ENCODE data around the gene RPL29. TPM values are rescaled to one million over a fixed set of nuclear protein-coding genes. Genes with fewer than 3 reads are reported as not detected.
"Not testable (repeated sequence)": the region's sequence is repeated elsewhere in the genome, so short reads cannot be mapped to it uniquely, and the experiment has no call there.

RPL29 gene
- polyA plus RNA-seq, 1 donor = 2,526 TPM

DNA sequence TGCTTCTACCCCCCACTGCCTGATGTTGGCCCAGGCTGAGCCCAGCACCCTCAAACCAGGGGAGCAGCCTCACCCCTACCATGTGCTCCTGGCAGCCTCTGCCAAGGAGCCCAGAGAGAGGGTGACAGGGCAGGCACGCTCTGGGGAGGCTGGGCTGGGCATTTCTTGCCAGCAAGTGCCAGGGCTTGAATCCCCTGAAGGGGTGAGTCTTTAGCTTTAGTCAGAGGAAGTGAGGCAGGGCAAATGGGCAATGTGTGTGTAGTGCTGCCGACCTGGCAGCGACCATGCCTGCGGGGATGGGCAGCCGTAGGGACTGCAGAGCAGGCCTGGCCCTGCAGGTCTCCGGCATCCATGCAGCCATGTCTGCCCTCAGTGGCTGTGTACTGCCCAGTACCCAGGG lies 42.5 kb upstream of the RPL29 start:
- Histone ChIP-seq H3K9me3 (ENCODE audit: control insufficient read depth, low read depth, low read length) (no peaks in the 10 kb centered on the region), H3K36me3 (ENCODE audit: control insufficient read depth, insufficient read depth, low read length) (no peaks in the 10 kb centered on the region), H3K27ac (ENCODE audit: low read length) (no peak overlapping the region), H3K27me3 (ENCODE audit: control insufficient read depth, insufficient read depth, low read length) (peaks cover 13% of the 10 kb centered on the region), H3K4me3 (ENCODE audit: low read length) (no peak overlapping the region), H3K4me1 (ENCODE audit: control insufficient read depth, insufficient read depth, low read length) (peaks cover 15% of the 10 kb centered on the region)
- DNase-seq = no peak
- whole genome bisulfite sequencing (ENCODE audit: insufficient coverage, low lambda C conversion rate) = no CpG with 5 or more reads among the region's 6 CpGs

DNA sequence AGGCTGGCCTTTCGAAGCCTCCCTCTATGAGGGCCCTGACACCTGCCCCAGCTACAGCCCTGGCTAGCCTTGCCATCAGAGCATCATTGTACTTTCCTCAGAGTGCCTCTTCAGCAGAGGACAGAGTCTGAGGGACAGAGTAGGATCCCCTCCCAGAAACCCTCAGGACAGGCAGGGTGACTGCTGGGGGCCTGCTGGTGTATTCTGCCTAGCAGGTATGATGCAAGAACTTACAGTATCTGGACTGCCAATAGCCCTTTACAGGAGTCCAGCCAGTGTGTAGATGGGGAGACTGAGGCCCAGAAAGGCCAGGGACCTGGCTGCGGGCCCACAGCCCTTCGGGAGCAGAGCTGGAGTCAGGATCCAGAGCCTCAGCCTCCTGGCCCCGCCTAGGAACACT lies 41.6 kb upstream of the RPL29 start:
- no CpG with 5 or more reads among the region's 4 CpGs for WGBS (ENCODE audit: insufficient coverage, low lambda C conversion rate)
- DNase-seq = no peak
- Histone ChIP-seq H3K4me3 (ENCODE audit: low read length) (no peak overlapping the region), H3K9me3 (ENCODE audit: control insufficient read depth, low read depth, low read length) (no peaks in the 10 kb centered on the region), H3K36me3 (ENCODE audit: control insufficient read depth, insufficient read depth, low read length) (no peaks in the 10 kb centered on the region), H3K27me3 (ENCODE audit: control insufficient read depth, insufficient read depth, low read length) (peaks cover 13% of the 10 kb centered on the region), H3K27ac (ENCODE audit: low read length) (no peak overlapping the region), H3K4me1 (ENCODE audit: control insufficient read depth, insufficient read depth, low read length) (peaks cover 19% of the 10 kb centered on the region)

DNA sequence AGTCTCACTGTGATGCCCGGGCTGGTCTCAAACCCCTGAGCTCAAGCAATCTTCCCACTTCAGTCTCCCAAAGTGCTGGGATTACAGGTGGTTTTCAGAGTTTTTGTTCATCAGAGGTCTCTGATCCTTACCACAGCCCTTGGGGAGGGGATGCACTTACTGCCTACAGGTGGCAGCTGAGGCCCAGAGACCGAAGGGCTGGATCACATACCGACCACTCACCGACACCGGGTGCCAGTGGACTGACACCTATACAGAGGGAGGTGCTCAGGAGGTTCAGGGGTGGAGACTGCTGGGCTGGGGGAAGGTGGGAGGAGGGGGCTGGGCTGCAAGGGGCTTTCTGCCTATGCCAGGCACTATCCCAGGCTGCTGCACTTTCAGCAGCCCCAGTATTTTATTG lies 41.1 kb upstream of the RPL29 start:
- Histone ChIP-seq H3K27me3 (ENCODE audit: control insufficient read depth, insufficient read depth, low read length) (peaks cover 13% of the 10 kb centered on the region), H3K4me3 (ENCODE audit: low read length) (no peak overlapping the region), H3K4me1 (ENCODE audit: control insufficient read depth, insufficient read depth, low read length) (peaks cover 19% of the 10 kb centered on the region), H3K36me3 (ENCODE audit: control insufficient read depth, insufficient read depth, low read length) (no peaks in the 10 kb centered on the region), H3K9me3 (ENCODE audit: control insufficient read depth, low read depth, low read length) (no peaks in the 10 kb centered on the region), H3K27ac (ENCODE audit: low read length) (no peak overlapping the region)
- no CpG with 5 or more reads among the region's 5 CpGs for WGBS (ENCODE audit: insufficient coverage, low lambda C conversion rate)
- DNase-seq = no peak

- no peak for DNase-seq
- Histone ChIP-seq H3K4me3 (ENCODE audit: low read length) (no peak overlapping the region), H3K36me3 (ENCODE audit: control insufficient read depth, insufficient read depth, low read length) (no peaks in the 10 kb centered on the region), H3K4me1 (ENCODE audit: control insufficient read depth, insufficient read depth, low read length) (peaks cover 19% of the 10 kb centered on the region), H3K9me3 (ENCODE audit: control insufficient read depth, low read depth, low read length) (no peaks in the 10 kb centered on the region), H3K27ac (ENCODE audit: low read length) (no peak overlapping the region), H3K27me3 (ENCODE audit: control insufficient read depth, insufficient read depth, low read length) (peaks cover 13% of the 10 kb centered on the region)
- no CpG with 5 or more reads among the region's 5 CpGs for WGBS (ENCODE audit: insufficient coverage, low lambda C conversion rate)
Measured at GRCh38 chr3:52036222-52036694, 40.6 kb upstream of the RPL29 start.

GRCh38 chr3:52034651-52035050 lies 39.0 kb upstream of the RPL29 start:
- Histone ChIP-seq H3K9me3 (ENCODE audit: control insufficient read depth, low read depth, low read length) (no peaks in the 10 kb centered on the region), H3K27ac (ENCODE audit: low read length) (peak overlapping the region; percentile 39), H3K4me1 (ENCODE audit: control insufficient read depth, insufficient read depth, low read length) (peaks cover 19% of the 10 kb centered on the region), H3K36me3 (ENCODE audit: control insufficient read depth, insufficient read depth, low read length) (no peaks in the 10 kb centered on the region), H3K4me3 (ENCODE audit: low read length) (no peak overlapping the region), H3K27me3 (ENCODE audit: control insufficient read depth, insufficient read depth, low read length) (peaks cover 7% of the 10 kb centered on the region)
- WGBS (ENCODE audit: insufficient coverage, low lambda C conversion rate) = no CpG with 5 or more reads among the region's 3 CpGs
- DNase-seq = no peak

- no CpG with 5 or more reads among the region's 5 CpGs for WGBS (ENCODE audit: insufficient coverage, low lambda C conversion rate)
- peak in 1 of 2 donors; percentile 36 for DNase-seq
- Histone ChIP-seq H3K4me1 (ENCODE audit: control insufficient read depth, insufficient read depth, low read length) (peaks cover 19% of the 10 kb centered on the region), H3K36me3 (ENCODE audit: control insufficient read depth, insufficient read depth, low read length) (no peaks in the 10 kb centered on the region), H3K27me3 (ENCODE audit: control insufficient read depth, insufficient read depth, low read length) (peaks cover 2% of the 10 kb centered on the region), H3K9me3 (ENCODE audit: control insufficient read depth, low read depth, low read length) (no peaks in the 10 kb centered on the region), H3K27ac (ENCODE audit: low read length) (peak overlapping the region; percentile 39), H3K4me3 (ENCODE audit: low read length) (no peak overlapping the region)
Measured at GRCh38 chr3:52034212-52034611, 38.5 kb upstream of the RPL29 start.

DNA sequence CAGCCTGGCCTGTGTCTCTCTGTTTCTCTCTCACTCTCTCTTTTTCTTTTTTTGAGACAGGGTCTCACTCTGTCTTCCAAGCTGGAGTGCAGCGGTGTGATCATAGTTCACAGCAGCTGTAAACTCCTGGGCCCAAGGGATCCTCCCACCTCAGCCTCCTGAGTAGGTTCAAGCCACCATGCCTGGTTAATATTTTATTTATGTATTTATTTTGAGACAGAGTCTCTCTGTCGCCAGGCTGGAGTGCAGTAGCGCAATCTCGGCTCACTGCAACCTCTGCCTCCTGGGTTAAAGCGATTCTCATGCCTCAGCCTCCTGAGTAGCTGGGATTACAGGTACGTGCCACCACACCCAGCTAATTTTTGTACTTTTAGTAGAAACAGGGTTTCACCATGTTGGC lies 38.1 kb upstream of the RPL29 start:
- no CpG with 5 or more reads among the region's 6 CpGs for WGBS (ENCODE audit: insufficient coverage, low lambda C conversion rate)
- not testable (repeated sequence) for H3K36me3 ChIP-seq (ENCODE audit: control insufficient read depth, insufficient read depth, low read length); H3K27me3 ChIP-seq (ENCODE audit: control insufficient read depth, insufficient read depth, low read length); H3K9me3 ChIP-seq (ENCODE audit: control insufficient read depth, low read depth, low read length); H3K4me3 ChIP-seq (ENCODE audit: low read length)
- peaks cover 19% of the 10 kb centered on the region for H3K4me1 ChIP-seq (ENCODE audit: control insufficient read depth, insufficient read depth, low read length)
- DNase-seq = peak in 1 of 2 donors; percentile 51
- H3K27ac ChIP-seq (ENCODE audit: low read length) = peak overlapping the region; percentile 39

- no peaks in the 10 kb centered on the region for H3K9me3 ChIP-seq (ENCODE audit: control insufficient read depth, low read depth, low read length)
- no CpG with 5 or more reads among the region's 11 CpGs for WGBS (ENCODE audit: insufficient coverage, low lambda C conversion rate)
- H3K27ac ChIP-seq (ENCODE audit: low read length) = no peak overlapping the region
- peaks cover 19% of the 10 kb centered on the region for H3K4me1 ChIP-seq (ENCODE audit: control insufficient read depth, insufficient read depth, low read length)
- no peaks in the 10 kb centered on the region for H3K27me3 ChIP-seq (ENCODE audit: control insufficient read depth, insufficient read depth, low read length)
- DNase-seq = no peak
- H3K4me3 ChIP-seq (ENCODE audit: low read length) = no peak overlapping the region
- no peaks in the 10 kb centered on the region for H3K36me3 ChIP-seq (ENCODE audit: control insufficient read depth, insufficient read depth, low read length)
Measured at GRCh38 chr3:52032702-52033408, 37.2 kb upstream of the RPL29 start.

GRCh38 chr3:52031896-52032295 lies 36.2 kb upstream of the RPL29 start:
- no peaks in the 10 kb centered on the region for H3K9me3 ChIP-seq (ENCODE audit: control insufficient read depth, low read depth, low read length)
- H3K27me3 ChIP-seq (ENCODE audit: control insufficient read depth, insufficient read depth, low read length) = no peaks in the 10 kb centered on the region
- peaks cover 19% of the 10 kb centered on the region for H3K4me1 ChIP-seq (ENCODE audit: control insufficient read depth, insufficient read depth, low read length)
- no peaks in the 10 kb centered on the region for H3K36me3 ChIP-seq (ENCODE audit: control insufficient read depth, insufficient read depth, low read length)
- no peak overlapping the region for H3K27ac ChIP-seq (ENCODE audit: low read length)
- 90% methylated on average over 2 of the region's 10 CpGs for WGBS (ENCODE audit: insufficient coverage, low lambda C conversion rate)
- DNase-seq = no peak
- H3K4me3 ChIP-seq (ENCODE audit: low read length) = no peak overlapping the region

- Histone ChIP-seq H3K9me3 (ENCODE audit: control insufficient read depth, low read depth, low read length) (no peaks in the 10 kb centered on the region), H3K27me3 (ENCODE audit: control insufficient read depth, insufficient read depth, low read length) (no peaks in the 10 kb centered on the region), H3K4me3 (ENCODE audit: low read length) (no peak overlapping the region), H3K36me3 (ENCODE audit: control insufficient read depth, insufficient read depth, low read length) (no peaks in the 10 kb centered on the region), H3K27ac (ENCODE audit: low read length) (no peak overlapping the region), H3K4me1 (ENCODE audit: control insufficient read depth, insufficient read depth, low read length) (peaks cover 19% of the 10 kb centered on the region)
- no CpG with 5 or more reads among the region's 11 CpGs for WGBS (ENCODE audit: insufficient coverage, low lambda C conversion rate)
- DNase-seq = no peak
Measured at GRCh38 chr3:52030714-52031310, 35.1 kb upstream of the RPL29 start.

DNA sequence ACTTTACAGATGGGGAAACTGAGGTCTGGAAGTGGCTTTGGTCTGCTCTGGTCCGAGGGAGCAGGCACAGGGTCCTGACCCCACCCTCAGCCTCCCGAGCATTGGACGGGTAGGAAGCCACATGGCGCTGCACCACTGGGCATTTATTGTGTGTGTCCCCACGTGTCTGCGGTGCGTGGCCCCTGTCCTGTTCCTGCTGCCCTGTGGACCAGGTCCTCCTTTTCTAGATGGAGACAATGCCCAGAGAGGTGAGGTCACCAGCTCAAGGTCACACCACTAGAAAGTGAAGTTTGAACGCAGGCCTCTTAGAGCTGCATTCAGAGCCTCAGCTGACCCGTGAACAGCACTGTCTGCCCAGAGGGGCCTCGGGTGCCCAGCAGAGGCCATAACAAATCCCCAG lies 33.8 kb upstream of the RPL29 start:
- no peaks in the 10 kb centered on the region for H3K36me3 ChIP-seq (ENCODE audit: control insufficient read depth, insufficient read depth, low read length)
- H3K4me1 ChIP-seq (ENCODE audit: control insufficient read depth, insufficient read depth, low read length) = peaks cover 14% of the 10 kb centered on the region
- no peak overlapping the region for H3K27ac ChIP-seq (ENCODE audit: low read length)
- H3K4me3 ChIP-seq (ENCODE audit: low read length) = no peak overlapping the region
- no peaks in the 10 kb centered on the region for H3K27me3 ChIP-seq (ENCODE audit: control insufficient read depth, insufficient read depth, low read length)
- WGBS (ENCODE audit: insufficient coverage, low lambda C conversion rate) = no CpG with 5 or more reads among the region's 10 CpGs
- DNase-seq = no peak
- H3K9me3 ChIP-seq (ENCODE audit: control insufficient read depth, low read depth, low read length) = no peaks in the 10 kb centered on the region
